ENCODE measurements around the gene CLPSL2.

The CLPSL2 gene

GRCh38 chr6:35796236-35796635, 19.8 kb downstream of the CLPSL2 start:
- no peak overlapping the region for H3K4me3 ChIP-seq (ENCODE audit: low read depth, low read length)
- DNase-seq (ENCODE audit: low read depth): no peak
- TF ChIP-seq CTCF (IDR thresholded peaks at IDR 0.05; ENCODE audit: low read depth, low read length, missing control alignments): no peak

- H3K4me3 ChIP-seq (ENCODE audit: low read depth, low read length): no peak overlapping the region
- DNase-seq (ENCODE audit: low read depth): no peak
- no peak for TF ChIP-seq CTCF (IDR thresholded peaks at IDR 0.05; ENCODE audit: low read depth, low read length, missing control alignments)
Observed at GRCh38 chr6:35797837-35798526, 21.6 kb downstream of the CLPSL2 start.

- no peak for TF ChIP-seq CTCF (IDR thresholded peaks at IDR 0.05; ENCODE audit: low read depth, low read length, missing control alignments)
- no peak overlapping the region for H3K4me3 ChIP-seq (ENCODE audit: low read depth, low read length)
- DNase-seq (ENCODE audit: low read depth): no peak
Observed at GRCh38 chr6:35798706-35799105, 22.3 kb downstream of the CLPSL2 start.

- DNase-seq (ENCODE audit: low read depth): no peak
- H3K4me3 ChIP-seq (ENCODE audit: low read depth, low read length): no peak overlapping the region
Observed at GRCh38 chr6:35801148-35801547, 24.8 kb downstream of the CLPSL2 start.

GRCh38 chr6:35804996-35805736, 28.8 kb downstream of the CLPSL2 start, which contains the start of gene LHFPL5:
Gene LHFPL5 (plus strand): TSS chr6:35805352. CDS start chr6:35805671, 319 bp downstream.
- no peak within 1 kb of the TSS for H3K4me3 ChIP-seq (ENCODE audit: low read depth, low read length)
- TF ChIP-seq CTCF (IDR thresholded peaks at IDR 0.05; ENCODE audit: low read depth, low read length, missing control alignments): no peak
- no peak for DNase-seq (ENCODE audit: low read depth)

More at GRCh38 chr6:35801148-35801547, 24.8 kb downstream of the CLPSL2 start:
- TF ChIP-seq CTCF (IDR thresholded peaks at IDR 0.05; ENCODE audit: low read depth, low read length, missing control alignments): no peak

- no peak overlapping the region for H3K4me3 ChIP-seq (ENCODE audit: low read depth, low read length)
- no peak for DNase-seq (ENCODE audit: low read depth)
- no peak for TF ChIP-seq CTCF (IDR thresholded peaks at IDR 0.05; ENCODE audit: low read depth, low read length, missing control alignments)
Observed at GRCh38 chr6:35808688-35809087, 32.3 kb downstream of the CLPSL2 start.
